22Rv1 (cell line): ENCODE measurements around the gene ATP6V1A.

Experiments
- ZFX ChIP-seq: fragments of 450-650 bp; IDR thresholded peaks from 2 replicates; pipeline ENCODE4 v1.6.1; 2017; ENCODE audit warnings: antibody characterized with exemption, borderline replicate concordance
- TF ChIP-seq, protein P1 (sequence below): fragments of 450-650 bp; IDR thresholded peaks from 2 replicates; pipeline ENCODE4 v1.5.1; 2017; ENCODE audit warnings: mild to moderate bottlenecking

DNA sequence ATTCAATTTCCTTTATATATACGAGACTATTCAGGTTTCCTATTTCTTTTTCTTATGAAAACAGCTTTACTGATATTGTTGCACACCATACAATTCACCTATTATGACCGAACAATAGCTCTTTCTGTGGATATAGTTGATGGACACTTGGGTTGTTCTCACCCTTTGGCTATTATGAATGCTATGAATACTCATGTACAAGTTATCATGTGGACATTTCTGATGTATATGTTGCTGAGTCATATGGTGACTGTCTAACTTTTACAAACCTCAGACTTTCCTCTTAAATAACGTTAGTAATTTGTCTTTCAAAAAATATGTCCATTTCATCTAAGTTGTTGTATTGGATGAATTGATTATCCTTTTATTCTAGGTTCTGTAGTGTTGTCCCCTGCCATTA, 34.7 kb upstream of the ATP6V1A start:
- TF ChIP-seq, protein P1, sequence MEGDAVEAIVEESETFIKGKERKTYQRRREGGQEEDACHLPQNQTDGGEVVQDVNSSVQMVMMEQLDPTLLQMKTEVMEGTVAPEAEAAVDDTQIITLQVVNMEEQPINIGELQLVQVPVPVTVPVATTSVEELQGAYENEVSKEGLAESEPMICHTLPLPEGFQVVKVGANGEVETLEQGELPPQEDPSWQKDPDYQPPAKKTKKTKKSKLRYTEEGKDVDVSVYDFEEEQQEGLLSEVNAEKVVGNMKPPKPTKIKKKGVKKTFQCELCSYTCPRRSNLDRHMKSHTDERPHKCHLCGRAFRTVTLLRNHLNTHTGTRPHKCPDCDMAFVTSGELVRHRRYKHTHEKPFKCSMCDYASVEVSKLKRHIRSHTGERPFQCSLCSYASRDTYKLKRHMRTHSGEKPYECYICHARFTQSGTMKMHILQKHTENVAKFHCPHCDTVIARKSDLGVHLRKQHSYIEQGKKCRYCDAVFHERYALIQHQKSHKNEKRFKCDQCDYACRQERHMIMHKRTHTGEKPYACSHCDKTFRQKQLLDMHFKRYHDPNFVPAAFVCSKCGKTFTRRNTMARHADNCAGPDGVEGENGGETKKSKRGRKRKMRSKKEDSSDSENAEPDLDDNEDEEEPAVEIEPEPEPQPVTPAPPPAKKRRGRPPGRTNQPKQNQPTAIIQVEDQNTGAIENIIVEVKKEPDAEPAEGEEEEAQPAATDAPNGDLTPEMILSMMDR: no peak
- no peak for TF ChIP-seq ZFX
